HL-60/S4 (cell line): ENCODE results near the gene ZNF224.

Experiments
- in situ Hi-C: fragments of 300-500 bp; cut with MboI; formaldehyde crosslinking; loops from 2 replicates; pipeline ENCODE4 v1.14.3; 2022; ENCODE audit warnings: low sequenced_read_pairs

Gene ZNF224

GRCh38 chr19:44093931-44094765, at the start of gene ZNF224:
Gene ZNF224, plus strand, starts transcription at chr19:44094361. Its CDS starts 3,513 bp downstream, at chr19:44097874.
- in situ Hi-C loops = no loop called here

GRCh38 chr19:44050740-44051649, 43.2 kb upstream of the ZNF224 start:
- in situ Hi-C loops = no loop called here

- in situ Hi-C loops = no loop called here
These were observed 42.3 kb upstream of the ZNF224 start, which contains the start of gene ZNF223 for GRCh38 chr19:44051650-44052402. Gene ZNF223, plus strand, starts transcription at chr19:44052036. Its CDS starts 3,141 bp downstream, at chr19:44055177.

GRCh38 chr19:44055870-44056269, 38.3 kb upstream of the ZNF224 start:
- in situ Hi-C loops = no loop called here

GRCh38 chr19:44059229-44059628, 34.9 kb upstream of the ZNF224 start:
- in situ Hi-C loops = no loop called here

GRCh38 chr19:44061038-44061437, 33.1 kb upstream of the ZNF224 start:
- in situ Hi-C loops = no loop called here

GRCh38 chr19:44066305-44066704, 27.9 kb upstream of the ZNF224 start:
- in situ Hi-C loops = no loop called here

GRCh38 chr19:44069415-44069814, 24.7 kb upstream of the ZNF224 start:
- in situ Hi-C loops = no loop called here

GRCh38 chr19:44071824-44072542, 22.2 kb upstream of the ZNF224 start, which contains the start of gene ZNF284:
Gene ZNF284, plus strand, starts transcription at chr19:44072159. Its CDS starts 4,231 bp downstream, at chr19:44076390.
- in situ Hi-C loops = no loop called here

- in situ Hi-C loops = no loop called here
These were observed 21.4 kb upstream of the ZNF224 start for GRCh38 chr19:44072543-44073401.

GRCh38 chr19:44076325-44076724, 17.8 kb upstream of the ZNF224 start:
- in situ Hi-C loops = no loop called here

GRCh38 chr19:44092108-44092507, 2.1 kb upstream of the ZNF224 start:
- in situ Hi-C loops = no loop called here

- in situ Hi-C loops = no loop called here
These were observed 13.6 kb downstream of the ZNF224 start for GRCh38 chr19:44107751-44108150.

- in situ Hi-C loops = no loop called here
These were observed 15.3 kb downstream of the ZNF224 start for GRCh38 chr19:44109458-44109857.

GRCh38 chr19:44111910-44112463, 17.8 kb downstream of the ZNF224 start:
- in situ Hi-C loops = no loop called here

GRCh38 chr19:44112802-44113137, 18.6 kb downstream of the ZNF224 start:
- in situ Hi-C loops = no loop called here

GRCh38 chr19:44113138-44113783, 19.1 kb downstream of the ZNF224 start, which contains the start of gene ZNF225:
Gene ZNF225, plus strand, starts transcription at chr19:44113399. Its CDS starts 2,429 bp downstream, at chr19:44115828.
- in situ Hi-C loops = no loop called here

GRCh38 chr19:44113784-44114390, 19.7 kb downstream of the ZNF224 start:
- in situ Hi-C loops = no loop called here
